Endothelial cell (in vitro differentiated cells): ENCODE measurements around the gene TAOK3. TPM values are rescaled to one million over a fixed set of nuclear protein-coding genes. Genes with fewer than 3 reads are reported as not detected.

Experiments
- DNase-seq: peaks from one replicate; pipeline ENCODE4 v3.0.0; 2021; ENCODE audit warnings: low spot score
- H3K27ac Mint-ChIP-seq: one replicate; pipeline ENCODE4 v1.8.0; 2021; ENCODE audit warnings: mixed read lengths, inconsistent platforms; ENCODE audit not compliant: unreplicated experiment
- H3K27me3 Mint-ChIP-seq: one replicate; pipeline ENCODE4 v1.8.0; 2021; ENCODE audit warnings: mild to moderate bottlenecking, moderate library complexity, mixed read lengths, inconsistent platforms; ENCODE audit not compliant: unreplicated experiment
- H3K36me3 Mint-ChIP-seq: one replicate; pipeline ENCODE4 v1.8.0; 2021; ENCODE audit warnings: mild to moderate bottlenecking, low read depth, mixed read lengths, inconsistent platforms; ENCODE audit not compliant: unreplicated experiment
- H3K4me1 Mint-ChIP-seq: one replicate; pipeline ENCODE4 v1.8.0; 2021; ENCODE audit warnings: mild to moderate bottlenecking, mixed read lengths, inconsistent platforms; ENCODE audit not compliant: unreplicated experiment
- H3K4me3 Mint-ChIP-seq: one replicate; pipeline ENCODE4 v1.8.0; 2021; ENCODE audit warnings: mild to moderate bottlenecking, mixed read lengths, inconsistent platforms; ENCODE audit not compliant: unreplicated experiment
- H3K9me3 Mint-ChIP-seq: one replicate; pipeline ENCODE4 v1.8.0; 2021; ENCODE audit warnings: mixed read lengths, inconsistent platforms; ENCODE audit not compliant: unreplicated experiment
- total RNA-seq: library from RNA; stranded (reverse); fragmentation: NEBNext Ultra II Directional; extraction: Animal tissue kit (Norgen Biotek cat#: 25700); gene quantifications from one replicate; pipeline ENCODE4 v1.2.1, GENCODE V29; 2021; ENCODE audit not compliant: unreplicated experiment
- TF ChIP-seq, protein P1 (sequence below): fragments of 200-600 bp; sonication (generic); IDR thresholded peaks from one replicate; pipeline ENCODE4 v1.5.0; 2021; ENCODE audit warnings: antibody characterized with exemption; ENCODE audit not compliant: unreplicated experiment

Gene TAOK3
- total RNA-seq, 1 donor from 2014 or later: 16.5 TPM

DNA sequence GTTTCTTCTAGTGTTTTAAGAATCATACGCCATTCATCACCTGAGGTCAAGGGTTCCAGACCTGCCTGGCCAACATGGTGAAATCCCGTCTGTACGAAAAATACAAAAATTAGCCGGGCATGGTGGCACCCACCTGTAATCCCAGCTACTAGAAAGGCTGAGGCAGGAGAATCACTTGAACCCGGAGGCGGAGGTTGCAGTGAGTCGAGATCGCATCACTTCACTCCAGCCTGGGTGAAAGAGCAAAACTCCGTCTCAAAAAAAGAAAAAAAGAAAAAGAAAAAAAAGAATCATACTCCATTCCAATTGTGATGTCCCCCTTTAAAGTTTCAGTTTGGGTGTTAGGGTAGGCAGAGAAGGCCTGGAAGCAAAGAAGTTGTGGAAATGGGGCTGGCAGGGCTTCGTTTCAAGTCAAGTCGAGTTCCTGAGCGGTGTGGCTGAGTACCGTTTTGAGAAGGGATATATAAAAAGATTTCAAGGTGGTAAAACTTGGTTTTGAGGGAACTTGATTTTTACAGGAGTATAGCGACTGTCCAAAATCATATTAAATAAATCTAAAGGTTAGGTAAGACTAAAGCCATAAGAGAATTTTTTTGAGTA, 1.5 kb upstream of the TAOK3 start:
- no peaks in the 10 kb centered on the region for H3K9me3 Mint-ChIP-seq
- H3K27ac Mint-ChIP-seq: no peak overlapping the region
- peaks cover 5% of the 10 kb centered on the region for H3K27me3 Mint-ChIP-seq
- TF ChIP-seq, protein P1, sequence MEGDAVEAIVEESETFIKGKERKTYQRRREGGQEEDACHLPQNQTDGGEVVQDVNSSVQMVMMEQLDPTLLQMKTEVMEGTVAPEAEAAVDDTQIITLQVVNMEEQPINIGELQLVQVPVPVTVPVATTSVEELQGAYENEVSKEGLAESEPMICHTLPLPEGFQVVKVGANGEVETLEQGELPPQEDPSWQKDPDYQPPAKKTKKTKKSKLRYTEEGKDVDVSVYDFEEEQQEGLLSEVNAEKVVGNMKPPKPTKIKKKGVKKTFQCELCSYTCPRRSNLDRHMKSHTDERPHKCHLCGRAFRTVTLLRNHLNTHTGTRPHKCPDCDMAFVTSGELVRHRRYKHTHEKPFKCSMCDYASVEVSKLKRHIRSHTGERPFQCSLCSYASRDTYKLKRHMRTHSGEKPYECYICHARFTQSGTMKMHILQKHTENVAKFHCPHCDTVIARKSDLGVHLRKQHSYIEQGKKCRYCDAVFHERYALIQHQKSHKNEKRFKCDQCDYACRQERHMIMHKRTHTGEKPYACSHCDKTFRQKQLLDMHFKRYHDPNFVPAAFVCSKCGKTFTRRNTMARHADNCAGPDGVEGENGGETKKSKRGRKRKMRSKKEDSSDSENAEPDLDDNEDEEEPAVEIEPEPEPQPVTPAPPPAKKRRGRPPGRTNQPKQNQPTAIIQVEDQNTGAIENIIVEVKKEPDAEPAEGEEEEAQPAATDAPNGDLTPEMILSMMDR: no peak
- peaks cover 10% of the 10 kb centered on the region for H3K4me1 Mint-ChIP-seq
- H3K36me3 Mint-ChIP-seq: no peaks in the 10 kb centered on the region
- no peak for DNase-seq
- H3K4me3 Mint-ChIP-seq: no peak overlapping the region

GRCh38 chr12:118373616-118374015, 909 bp upstream of the TAOK3 start:
- TF ChIP-seq, protein P1: no peak
- peaks cover 10% of the 10 kb centered on the region for H3K4me1 Mint-ChIP-seq
- DNase-seq: no peak
- no peaks in the 10 kb centered on the region for H3K9me3 Mint-ChIP-seq
- H3K27ac Mint-ChIP-seq: no peak overlapping the region
- no peaks in the 10 kb centered on the region for H3K36me3 Mint-ChIP-seq
- peaks cover 5% of the 10 kb centered on the region for H3K27me3 Mint-ChIP-seq
- peak overlapping the region; percentile 92 for H3K4me3 Mint-ChIP-seq

DNA sequence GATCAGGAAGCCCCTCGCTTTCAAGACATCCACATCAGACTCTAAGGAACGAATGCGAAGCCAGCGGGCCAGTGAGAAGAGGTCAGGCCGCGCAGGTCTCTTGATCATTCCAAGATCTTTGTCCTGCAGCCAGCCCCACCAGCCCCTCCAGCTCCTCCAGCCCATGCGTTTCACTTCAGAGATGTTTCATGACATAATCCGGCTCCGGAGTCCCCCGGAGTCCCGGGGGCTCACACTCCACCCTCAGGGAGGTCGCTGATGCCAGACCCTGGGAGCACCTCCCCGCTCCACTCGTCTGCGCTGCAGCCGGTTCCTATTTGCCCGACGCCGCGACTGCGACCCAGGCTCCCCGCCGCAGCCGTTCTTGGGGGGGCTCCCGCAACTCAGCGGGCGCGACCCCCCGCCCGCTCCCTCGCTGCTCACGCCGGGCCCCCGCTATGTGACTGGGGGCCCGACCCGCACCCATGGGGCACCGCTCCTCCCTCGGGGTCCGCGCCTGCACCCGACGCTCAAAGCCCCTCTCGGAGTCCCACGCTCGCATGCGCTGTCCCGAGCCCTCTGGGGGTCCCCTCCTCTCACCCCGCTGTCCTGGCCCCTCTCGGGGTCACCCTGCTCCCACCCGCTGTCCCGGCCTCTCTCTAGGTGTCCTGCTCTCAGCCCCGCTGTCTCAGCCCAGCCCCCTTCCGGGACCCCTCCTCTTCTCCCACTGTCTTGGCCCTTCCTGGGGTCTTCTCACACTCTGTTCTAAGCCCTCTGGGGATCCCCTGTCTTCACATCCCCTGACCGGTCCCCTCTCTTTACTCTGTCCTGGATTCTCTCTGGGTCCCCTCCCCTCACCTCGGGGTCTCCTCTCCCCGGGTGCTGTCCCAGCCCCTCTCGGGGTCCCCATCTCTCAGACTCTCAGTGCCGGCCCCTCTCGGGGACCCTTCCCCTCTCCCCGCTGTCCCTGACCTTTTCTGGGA, 1.1 kb downstream of the TAOK3 start:
- peaks cover 5% of the 10 kb centered on the region for H3K4me1 Mint-ChIP-seq
- TF ChIP-seq, protein P1: no peak
- H3K27ac Mint-ChIP-seq: no peak overlapping the region
- no peaks in the 10 kb centered on the region for H3K9me3 Mint-ChIP-seq
- peak; percentile 32 for DNase-seq
- H3K4me3 Mint-ChIP-seq: peak overlapping the region; percentile 96
- peaks cover 5% of the 10 kb centered on the region for H3K27me3 Mint-ChIP-seq
- no peaks in the 10 kb centered on the region for H3K36me3 Mint-ChIP-seq

DNA sequence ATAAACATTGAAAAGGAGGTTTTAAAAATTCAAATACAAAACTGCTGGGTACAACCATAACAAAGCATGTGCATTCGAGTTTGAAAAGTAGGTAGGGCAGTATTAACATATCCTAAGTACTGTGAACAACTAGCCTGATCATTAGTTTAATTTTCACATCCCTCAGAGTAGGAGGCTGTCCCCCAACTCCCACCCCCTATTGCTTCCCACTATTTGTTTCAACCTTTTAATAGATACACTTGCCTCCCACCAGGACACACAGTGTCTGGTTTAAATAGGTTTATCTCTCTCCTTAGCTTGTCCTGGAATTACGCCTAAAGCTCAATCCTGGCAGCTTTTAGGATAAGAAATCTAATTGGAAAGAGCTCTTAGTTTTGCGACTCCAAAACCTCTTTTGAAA, 2.1 kb downstream of the TAOK3 start:
- DNase-seq: no peak
- TF ChIP-seq, protein P1: no peak
- peaks cover 5% of the 10 kb centered on the region for H3K4me1 Mint-ChIP-seq
- peak overlapping the region; percentile 96 for H3K4me3 Mint-ChIP-seq
- no peak overlapping the region for H3K27ac Mint-ChIP-seq
- H3K9me3 Mint-ChIP-seq: no peaks in the 10 kb centered on the region
- H3K27me3 Mint-ChIP-seq: peaks cover 5% of the 10 kb centered on the region
- H3K36me3 Mint-ChIP-seq: no peaks in the 10 kb centered on the region

GRCh38 chr12:118368821-118369220, 3.9 kb downstream of the TAOK3 start:
- no peaks in the 10 kb centered on the region for H3K36me3 Mint-ChIP-seq
- TF ChIP-seq, protein P1: no peak
- no peak for DNase-seq
- H3K27ac Mint-ChIP-seq: no peak overlapping the region
- H3K4me1 Mint-ChIP-seq: peaks cover 5% of the 10 kb centered on the region
- no peak overlapping the region for H3K4me3 Mint-ChIP-seq
- no peaks in the 10 kb centered on the region for H3K9me3 Mint-ChIP-seq
- H3K27me3 Mint-ChIP-seq: peaks cover 2% of the 10 kb centered on the region
